OCI-LY1 (cell line): Measurements from ENCODE around the gene TASP1.

Source experiments
- H2AFZ ChIP-seq: fragments of 200-600 bp; sonication (generic), shearing (Covaris generic); 2 replicates; pipeline ENCODE4 v1.6.0; 2014; ENCODE audit warnings: antibody characterized with exemption, mild to moderate bottlenecking, low read length
- H3F3A ChIP-seq: fragments of 200-600 bp; sonication (generic), shearing (Covaris generic); 2 replicates; pipeline ENCODE4 v1.6.0; 2014; ENCODE audit warnings: mild to moderate bottlenecking, antibody characterized with exemption, low read length, moderate library complexity; ENCODE audit not compliant: insufficient read depth
- H3K27ac ChIP-seq: fragments of 200-600 bp; sonication (generic); 2 replicates; pipeline ENCODE4 v1.5.1; 2014; ENCODE audit warnings: low read length, mixed run types, mild to moderate bottlenecking, low read depth; ENCODE audit not compliant: poor library complexity, severe bottlenecking
- H3K27me3 ChIP-seq: fragments of 200-600 bp; sonication (generic); 2 replicates; pipeline ENCODE4 v1.6.0; 2014; ENCODE audit warnings: antibody characterized with exemption, mild to moderate bottlenecking, low read length, moderate library complexity; ENCODE audit not compliant: insufficient read depth
- H3K36me3 ChIP-seq: fragments of 200-600 bp; sonication (generic); 2 replicates; pipeline ENCODE4 v1.6.1; 2014; ENCODE audit warnings: mild to moderate bottlenecking, antibody characterized with exemption, low read length, moderate library complexity, mixed read lengths; ENCODE audit not compliant: insufficient read depth
- H3K4me1 ChIP-seq: fragments of 200-600 bp; sonication (generic); 2 replicates; pipeline ENCODE4 v1.5.1; 2014; ENCODE audit warnings: mild to moderate bottlenecking, low read length, moderate library complexity; ENCODE audit not compliant: insufficient read depth, severe bottlenecking
- H3K4me2 ChIP-seq: fragments of 200-600 bp; sonication (generic), shearing (Covaris generic); 2 replicates; pipeline ENCODE4 v1.6.1; 2014; ENCODE audit warnings: low read length
- H3K4me3 ChIP-seq: fragments of 200-600 bp; sonication (generic); 2 replicates; pipeline ENCODE4 v1.5.1; 2014; ENCODE audit warnings: low read length, low read depth, mild to moderate bottlenecking, mixed read lengths; ENCODE audit not compliant: poor library complexity, severe bottlenecking
- H3K79me2 ChIP-seq: fragments of 200-600 bp; shearing (Covaris generic); 2 replicates; pipeline ENCODE4 v1.6.1; 2016; ENCODE audit warnings: mixed run types, low read length, mixed read lengths; ENCODE audit not compliant: insufficient read depth
- H3K9ac ChIP-seq: fragments of 200-600 bp; sonication (generic), shearing (Covaris generic); 2 replicates; pipeline ENCODE4 v1.6.1; 2014; ENCODE audit warnings: mild to moderate bottlenecking, low read length, mixed read lengths
- H3K9me2 ChIP-seq: fragments of 200-600 bp; sonication (generic), shearing (Covaris generic); 2 replicates; pipeline ENCODE4 v1.6.1; 2014; ENCODE audit warnings: low read depth, mild to moderate bottlenecking, low read length, mixed read lengths
- H3K9me3 ChIP-seq: fragments of 200-600 bp; shearing (Covaris generic); 2 replicates; pipeline ENCODE4 v1.6.1; 2014; ENCODE audit warnings: low read length, mixed read lengths
- H4K20me1 ChIP-seq: fragments of 200-600 bp; sonication (generic), shearing (Covaris generic); 2 replicates; pipeline ENCODE4 v1.6.0; 2016; ENCODE audit warnings: mild to moderate bottlenecking, low read length; ENCODE audit not compliant: insufficient read depth
- EZH2 ChIP-seq: fragments of 200-600 bp; sonication (generic), shearing (Covaris generic); IDR thresholded peaks from 2 replicates; pipeline ENCODE4 v1.8.0; 2017; ENCODE audit warnings: borderline replicate concordance, mixed run types, mild to moderate bottlenecking, antibody characterized with exemption, low read length, moderate library complexity, mixed read lengths
- TF ChIP-seq, protein P1 (sequence below): fragments of 200-600 bp; sonication (generic), shearing (Covaris generic); IDR thresholded peaks from 2 replicates; pipeline ENCODE4 v1.5.1; 2017; ENCODE audit warnings: mild to moderate bottlenecking, antibody characterized with exemption, low read length, moderate library complexity, mixed read lengths

TASP1 gene

DNA sequence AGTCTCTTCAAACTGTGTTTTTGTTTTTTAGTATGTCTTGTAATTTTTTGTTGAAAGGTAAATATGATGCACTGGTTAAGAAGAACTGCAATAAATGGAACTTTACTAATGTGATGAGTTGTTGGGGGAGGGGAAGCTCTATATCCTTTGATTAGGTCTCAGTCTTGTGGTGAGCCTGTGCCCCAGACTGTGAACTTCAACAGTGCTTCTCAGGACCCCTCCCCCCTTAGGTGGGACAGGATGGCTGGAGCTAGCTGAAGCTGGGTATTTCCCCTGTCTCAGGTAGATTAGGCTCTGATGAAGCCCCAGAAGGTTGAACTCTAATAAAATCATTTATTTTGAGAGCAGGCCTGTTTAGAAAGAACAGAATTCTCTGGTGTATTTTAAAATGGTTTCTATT lies 31.4 kb upstream of the TASP1 start:
- Histone ChIP-seq H2AFZ (no peak overlapping the region), H3K79me2 (no peaks in the 10 kb centered on the region), H3K27ac (no peak overlapping the region), H3K9ac (no peak overlapping the region), H3K9me2 (no peaks in the 10 kb centered on the region), H4K20me1 (no peaks in the 10 kb centered on the region), H3K27me3 (0 out of 2 replicates have a peak, but pooled peaks cover 4% of the 10 kb centered on the region), H3F3A (no peaks in the 10 kb centered on the region), H3K36me3 (no peaks in the 10 kb centered on the region), H3K9me3 (no peaks in the 10 kb centered on the region), H3K4me3 (no peak overlapping the region), H3K4me1 (no peaks in the 10 kb centered on the region), H3K4me2 (no peak overlapping the region)
- TF ChIP-seq, protein P1, sequence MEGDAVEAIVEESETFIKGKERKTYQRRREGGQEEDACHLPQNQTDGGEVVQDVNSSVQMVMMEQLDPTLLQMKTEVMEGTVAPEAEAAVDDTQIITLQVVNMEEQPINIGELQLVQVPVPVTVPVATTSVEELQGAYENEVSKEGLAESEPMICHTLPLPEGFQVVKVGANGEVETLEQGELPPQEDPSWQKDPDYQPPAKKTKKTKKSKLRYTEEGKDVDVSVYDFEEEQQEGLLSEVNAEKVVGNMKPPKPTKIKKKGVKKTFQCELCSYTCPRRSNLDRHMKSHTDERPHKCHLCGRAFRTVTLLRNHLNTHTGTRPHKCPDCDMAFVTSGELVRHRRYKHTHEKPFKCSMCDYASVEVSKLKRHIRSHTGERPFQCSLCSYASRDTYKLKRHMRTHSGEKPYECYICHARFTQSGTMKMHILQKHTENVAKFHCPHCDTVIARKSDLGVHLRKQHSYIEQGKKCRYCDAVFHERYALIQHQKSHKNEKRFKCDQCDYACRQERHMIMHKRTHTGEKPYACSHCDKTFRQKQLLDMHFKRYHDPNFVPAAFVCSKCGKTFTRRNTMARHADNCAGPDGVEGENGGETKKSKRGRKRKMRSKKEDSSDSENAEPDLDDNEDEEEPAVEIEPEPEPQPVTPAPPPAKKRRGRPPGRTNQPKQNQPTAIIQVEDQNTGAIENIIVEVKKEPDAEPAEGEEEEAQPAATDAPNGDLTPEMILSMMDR: no peak
- no peak for TF ChIP-seq EZH2

DNA sequence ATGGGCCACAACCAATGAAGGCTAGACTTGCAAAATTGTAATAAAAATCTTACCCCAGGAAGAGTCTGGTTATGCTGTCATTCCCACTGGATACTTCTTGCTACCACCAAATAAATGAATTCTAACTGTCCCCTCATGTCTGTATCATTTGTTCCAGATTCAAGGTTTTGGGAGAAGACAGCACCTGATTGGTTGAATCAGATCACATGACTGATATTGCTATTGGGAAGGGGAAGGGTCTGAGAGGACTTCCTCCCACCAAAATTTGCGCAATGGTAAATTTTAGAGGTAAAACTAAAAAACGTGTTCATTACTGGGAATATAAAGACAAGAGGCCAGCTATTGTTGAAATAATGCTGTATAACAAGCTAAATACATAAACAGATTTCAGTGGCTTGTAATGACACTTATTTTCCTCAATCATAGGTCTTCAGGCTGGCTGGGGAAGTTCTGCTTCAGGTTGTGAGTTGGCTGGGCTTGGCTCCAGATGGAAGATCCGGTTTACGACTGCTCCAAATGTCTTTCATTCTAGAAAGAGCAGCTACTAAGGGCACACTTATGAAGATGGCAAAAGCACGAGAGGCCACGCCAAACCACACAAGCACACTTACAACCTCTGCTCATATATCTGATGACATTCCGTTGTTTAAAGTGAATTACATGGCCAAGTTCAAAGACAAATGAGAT lies 27.1 kb upstream of the TASP1 start:
- TF ChIP-seq, protein P1: no peak
- TF ChIP-seq EZH2: no peak
- no peak overlapping the region for H3K27ac ChIP-seq
- H3K4me2 ChIP-seq: no peak overlapping the region
- H3K4me1 ChIP-seq: no peaks in the 10 kb centered on the region
- no peaks in the 10 kb centered on the region for H3K9me2 ChIP-seq
- H3K9ac ChIP-seq: no peak overlapping the region
- H3K27me3 ChIP-seq: no peaks in the 10 kb centered on the region
- H3K36me3 ChIP-seq: no peaks in the 10 kb centered on the region
- H3K9me3 ChIP-seq: no peaks in the 10 kb centered on the region
- no peaks in the 10 kb centered on the region for H3F3A ChIP-seq
- H3K79me2 ChIP-seq: no peaks in the 10 kb centered on the region
- H4K20me1 ChIP-seq: no peaks in the 10 kb centered on the region
- H3K4me3 ChIP-seq: no peak overlapping the region
- H2AFZ ChIP-seq: no peak overlapping the region

DNA sequence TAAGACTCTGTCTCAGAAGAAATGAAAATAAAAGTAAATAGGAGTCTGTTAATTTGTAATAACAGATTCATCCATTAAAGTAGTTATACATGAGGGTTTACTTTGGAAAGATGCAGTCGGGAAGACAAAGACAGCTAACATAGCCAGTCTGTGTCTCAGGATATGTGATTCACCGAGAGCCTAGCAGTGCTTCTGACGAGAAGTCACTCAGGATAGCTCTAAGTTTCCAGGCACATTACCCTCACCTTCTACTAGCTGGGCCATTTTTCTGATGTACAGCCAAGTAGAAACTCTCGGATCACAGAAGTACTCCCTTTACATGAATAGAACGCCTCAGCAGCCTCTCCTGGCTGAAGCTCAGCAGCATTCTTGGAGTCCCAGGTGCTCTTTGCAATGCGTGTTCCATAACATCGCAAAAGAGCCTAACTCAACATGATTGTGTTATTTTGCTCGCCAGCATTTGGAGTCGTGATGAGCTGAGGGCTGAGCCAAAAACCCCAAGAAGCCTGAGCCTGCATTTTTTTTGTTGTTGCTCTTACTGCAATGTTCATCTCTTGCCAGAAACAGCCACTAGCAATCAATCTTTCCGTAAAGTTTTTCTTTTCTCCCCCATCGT lies 22.4 kb upstream of the TASP1 start:
- no peak overlapping the region for H3K4me3 ChIP-seq
- no peaks in the 10 kb centered on the region for H3K36me3 ChIP-seq
- no peaks in the 10 kb centered on the region for H3K9me3 ChIP-seq
- H3K4me2 ChIP-seq: no peak overlapping the region
- H3K9ac ChIP-seq: no peak overlapping the region
- H3K27me3 ChIP-seq: no peaks in the 10 kb centered on the region
- no peaks in the 10 kb centered on the region for H3F3A ChIP-seq
- TF ChIP-seq, protein P1: no peak
- no peak for TF ChIP-seq EZH2
- H3K79me2 ChIP-seq: no peaks in the 10 kb centered on the region
- H2AFZ ChIP-seq: no peak overlapping the region
- no peaks in the 10 kb centered on the region for H3K4me1 ChIP-seq
- no peak overlapping the region for H3K27ac ChIP-seq
- H3K9me2 ChIP-seq: no peaks in the 10 kb centered on the region
- no peaks in the 10 kb centered on the region for H4K20me1 ChIP-seq
